Suppressor macrophage treated with lipopolysaccharide for 1 hour (primary cell): ENCODE measurements around the gene LIMS2.

Experiments used
- DNase-seq, 3 donors: peaks; one replicate each; pipeline ENCODE4 v3.0.0-alpha.2; 2020 to 2022

The LIMS2 gene

GRCh38 chr2:127619203-127619590 is 56.1 kb downstream of the LIMS2 start:
- DNase-seq = no peak

GRCh38 chr2:127618551-127619202 is 56.7 kb downstream of the LIMS2 start:
- no peak for DNase-seq

- no peak for DNase-seq
Observed at GRCh38 chr2:127615511-127616166, 59.7 kb downstream of the LIMS2 start.

GRCh38 chr2:127614731-127615130 is 60.6 kb downstream of the LIMS2 start:
- no peak for DNase-seq

GRCh38 chr2:127614246-127614645 is 61.1 kb downstream of the LIMS2 start:
- DNase-seq = no peak

- no peak for DNase-seq
Observed at GRCh38 chr2:127612111-127612822, 63.1 kb downstream of the LIMS2 start.

GRCh38 chr2:127611076-127611925 is 64.0 kb downstream of the LIMS2 start:
- DNase-seq = no peak

GRCh38 chr2:127610561-127610960 is 64.8 kb downstream of the LIMS2 start:
- DNase-seq = no peak

- no peak for DNase-seq
Observed at GRCh38 chr2:127609818-127610217, 65.5 kb downstream of the LIMS2 start.

GRCh38 chr2:127609031-127609751 is 66.1 kb downstream of the LIMS2 start:
- no peak for DNase-seq

- no peak for DNase-seq
Observed at GRCh38 chr2:127608061-127609030, 67.0 kb downstream of the LIMS2 start.

GRCh38 chr2:127607399-127607908 is 67.9 kb downstream of the LIMS2 start:
- DNase-seq = no peak

GRCh38 chr2:127606625-127607398 is 68.5 kb downstream of the LIMS2 start:
- no peak for DNase-seq

- DNase-seq = no peak
Observed at GRCh38 chr2:127605691-127606263, 69.6 kb downstream of the LIMS2 start.

- no peak for DNase-seq
Observed at GRCh38 chr2:127604986-127605385, 70.3 kb downstream of the LIMS2 start.

- no peak for DNase-seq
Observed at GRCh38 chr2:127599211-127599610, 76.1 kb downstream of the LIMS2 start.

GRCh38 chr2:127598711-127599110 is 76.6 kb downstream of the LIMS2 start:
- no peak for DNase-seq

- no peak for DNase-seq
Observed at GRCh38 chr2:127597984-127598380, 77.3 kb downstream of the LIMS2 start.

- DNase-seq = no peak
Observed at GRCh38 chr2:127597046-127597983, 78.0 kb downstream of the LIMS2 start.
